Heart left ventricle (tissue), 16 donors: ENCODE results near the gene TRAPPC2B. TPM values are rescaled to one million over a fixed set of nuclear protein-coding genes. Genes with fewer than 3 reads are reported as not detected.

Source experiments
- ATAC-seq, 4 donors: fragments of 200-7000 bp; cut with Tn5 transposase; one replicate each; pipeline ENCODE4 v1.9.1; 2020 to 2022; ENCODE audit warnings: moderate library complexity in 4 of 4, mild to moderate bottlenecking in 3 of 4, moderate number of reproducible peaks in 1 of 4
- DNase-seq, 5 donors: peaks; one replicate each; pipeline ENCODE4 v3.0.0-alpha.2; 2020
- H3K27ac ChIP-seq, 12 donors: fragments of 200-600 bp; sonication (generic) in 4 of 12; one replicate each; pipeline versions ENCODE4 v1.5.0 to v1.8.0; 2016 to 2022; ENCODE audit warnings: mild to moderate bottlenecking in 2 of 12
- H3K27me3 ChIP-seq, 9 donors: fragments of 200-600 bp; sonication (generic) in 2 of 9; one replicate each; pipeline versions ENCODE4 v1.5.1 to v1.8.0; 2016 to 2022; ENCODE audit warnings: mild to moderate bottlenecking in 3 of 9
- H3K36me3 ChIP-seq, 9 donors: fragments of 200-600 bp; sonication (generic) in 2 of 9; one replicate each; pipeline versions ENCODE4 v1.5.0 to v1.8.0; 2018 to 2022; ENCODE audit warnings: mild to moderate bottlenecking in 2 of 9
- H3K4me1 ChIP-seq, 12 donors: fragments of 200-600 bp; sonication (generic) in 4 of 12; one replicate each; pipeline versions ENCODE4 v1.5.0 to v1.8.0; 2016 to 2022; ENCODE audit warnings: mild to moderate bottlenecking in 3 of 12
- H3K4me3 ChIP-seq, 12 donors: fragments of 200-600 bp; sonication (generic) in 4 of 12; one replicate each; pipeline versions ENCODE4 v1.5.0 to v1.8.0; 2017 to 2022; ENCODE audit warnings: mild to moderate bottlenecking in 9 of 12, moderate library complexity in 4 of 12
- H3K9me3 ChIP-seq, 12 donors: fragments of 200-600 bp; sonication (generic) in 4 of 12; one replicate each; pipeline versions ENCODE4 v1.5.0 to v1.8.0; 2016 to 2022; ENCODE audit warnings: mild to moderate bottlenecking in 1 of 12
- CTCF ChIP-seq, 12 donors: fragments of 200-600 bp; sonication (generic) in 4 of 12; IDR thresholded peaks; one replicate each; pipeline versions ENCODE4 v1.5.0 to v1.8.0; 2018 to 2022; ENCODE audit warnings: antibody characterized with exemption in 12 of 12, mild to moderate bottlenecking in 5 of 12
- POLR2A ChIP-seq, 2 donors: fragments of 450-650 bp; IDR thresholded peaks; one replicate each; pipeline ENCODE4 v1.6.1; 2017; ENCODE audit warnings: antibody characterized with exemption in 2 of 2, mild to moderate bottlenecking in 2 of 2, moderate library complexity in 2 of 2
- WGBS, 4 donors: extraction: QIAGEN DNeasy Blood & Tissue Kit in 2 of 4; methylation state at CpG; one replicate each; pipeline versions ENCODE4 v1.1.5 to v1.1.7; 2013 to 2018; 5-methylcytosine and 5-hydroxymethylcytosine counted together
- intact Hi-C, 10 donors: fragments of 100-400 bp; cut with DNase I; formaldehyde crosslinking; loops; one replicate each; pipeline versions ENCODE4 v1.11.1 to v1.14.2; 2022
- polyA plus RNA-seq, 2 donors: library from polyadenylated mRNA; stranded (reverse); fragments of 200-250 nt; gene quantifications; one replicate each; pipeline ENCODE4 v1.2.3, GENCODE V29; 2013
- total RNA-seq, 9 donors: library from RNA; depleted of rRNA in 2 of 9; stranded (reverse); fragments of >200 nt in 2 of 9; fragmentation: NEBNext Ultra II Directional in 3 of 9; extraction: Animal tissue kit (Norgen Biotek cat#: 25700) in 3 of 9; gene quantifications; one replicate each; pipeline versions ENCODE4 v1.1.0 to v1.2.4, GENCODE V29; 2016 to 2023
- donor health status: ischemic (EF 13 %, LVEDD 7.1; RV severe dilation, severe dysfunction).
- donor health status: healthy with polysubstance abuse.
- donor health status: DM: no; HTN: yes; CAD: no.
- donor health status: DM: no; HTN: no; CAD: no.
- donor health status: ischemic (EF 25% LVEDD 6.9; RV normal size, moderate dysfunction).
- donor health status: ischemic (EF 25% LVEDD 5.7; RV mildly dilated, moderate dysfunction).
- donor health status: healthy.
- donor health status: DM: yes; HTN: yes; CAD: no.
- donor health status: ischemic (EF 35%, LVEDD 5.7; RV mildly dilated, moderate dysfunction).
- donor health status: nonischemic (EF 11% LVEDD 7.7; RV severe dilation, severe dysfunction).
- donor health status: DM: yes; HTN: yes; CAD: no.
- donor health status: PGD.
- donor health status: ischemic (EF 29% LVEDD 5.4; RV normal size, mild dysfunction).
- donor health status: nonischemic (EF 23%, LVEDD 6.1; RV moderate dilation, normal function).

TRAPPC2B gene
- total and polyA plus RNA-seq, 11 donors: 7.4 to 35.6 (median 13.4) TPM

GRCh38 chr19:57376151-57376550, 12.8 kb downstream of the TRAPPC2B start:
- no peak for TF ChIP-seq POLR2A (IDR thresholded peaks at IDR 0.05)
- H3K4me1 ChIP-seq: no peaks in the 10 kb centered on the region
- H3K4me3 ChIP-seq: no peak overlapping the region
- intact Hi-C loops: no loop called here
- peaks cover 7 to 77% (median 56%) of the 10 kb centered on the region in 9 donors for H3K36me3 ChIP-seq
- DNase-seq: no peak
- H3K9me3 ChIP-seq: peaks cover 0 to 79% (median 20%) of the 10 kb centered on the region in 12 donors
- 90 to 98% (median 95%) methylated on average over 6 of the region's 6 CpGs for WGBS, 4 donors
- no peak overlapping the region for H3K27ac ChIP-seq
- no peaks in the 10 kb centered on the region for H3K27me3 ChIP-seq
- no peak for ATAC-seq

DNA sequence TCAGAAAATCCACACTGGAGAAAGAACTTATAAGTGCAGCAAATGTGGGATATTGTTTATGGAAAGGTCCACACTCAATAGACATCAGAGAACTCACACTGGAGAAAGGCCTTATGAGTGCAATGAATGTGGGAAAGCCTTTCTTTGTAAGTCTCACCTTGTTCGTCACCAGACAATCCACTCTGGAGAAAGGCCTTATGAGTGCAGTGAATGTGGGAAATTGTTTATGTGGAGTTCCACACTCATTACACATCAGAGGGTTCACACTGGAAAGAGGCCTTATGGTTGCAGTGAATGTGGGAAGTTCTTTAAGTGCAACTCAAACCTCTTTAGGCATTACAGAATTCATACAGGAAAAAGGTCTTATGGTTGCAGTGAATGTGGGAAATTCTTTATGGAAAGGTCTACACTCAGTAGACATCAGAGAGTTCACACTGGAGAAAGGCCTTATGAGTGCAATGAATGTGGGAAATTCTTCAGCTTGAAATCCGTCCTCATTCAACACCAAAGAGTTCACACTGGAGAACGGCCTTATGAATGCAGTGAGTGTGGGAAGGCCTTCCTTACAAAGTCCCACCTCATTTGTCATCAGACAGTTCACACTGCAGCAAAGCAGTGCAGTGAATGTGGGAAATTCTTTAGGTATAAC, 14.3 kb downstream of the TRAPPC2B start:
- 92 to 97% (median 95%) methylated on average over 3 of the region's 3 CpGs for WGBS, 4 donors
- TF ChIP-seq CTCF (IDR thresholded peaks at IDR 0.05) (no peak), POLR2A (IDR thresholded peaks at IDR 0.05) (no peak)
- H3K27me3 ChIP-seq: no peaks in the 10 kb centered on the region
- peaks cover 0 to 81% (median 20%) of the 10 kb centered on the region in 12 donors for H3K9me3 ChIP-seq
- no peak for DNase-seq
- no peaks in the 10 kb centered on the region for H3K4me1 ChIP-seq
- H3K4me3 ChIP-seq: no peak overlapping the region
- H3K36me3 ChIP-seq: peaks cover 7 to 63% (median 46%) of the 10 kb centered on the region in 9 donors
- no peak for ATAC-seq
- H3K27ac ChIP-seq: no peak overlapping the region
- intact Hi-C loops: no loop called here

DNA sequence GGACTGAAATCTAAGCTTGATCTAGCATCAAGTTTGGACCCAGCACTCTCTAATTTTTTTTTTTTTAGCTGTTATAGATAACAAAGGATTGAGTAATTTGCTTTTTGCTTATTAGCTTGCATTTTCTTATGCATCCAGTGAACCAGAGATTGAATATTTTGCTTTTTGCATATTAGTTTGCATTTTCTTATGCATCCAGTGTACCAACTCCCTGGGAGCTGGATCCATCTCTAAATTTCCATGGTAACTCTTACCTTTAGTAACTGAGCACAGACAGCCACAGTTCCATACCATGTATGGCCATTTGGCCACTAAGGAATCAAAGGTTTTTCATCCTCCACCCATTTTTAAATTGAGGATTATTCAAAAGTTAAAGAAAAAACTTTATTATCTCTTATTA, 17.6 kb downstream of the TRAPPC2B start:
- H3K9me3 ChIP-seq: peaks cover 0 to 54% (median 20%) of the 10 kb centered on the region in 12 donors

DNA sequence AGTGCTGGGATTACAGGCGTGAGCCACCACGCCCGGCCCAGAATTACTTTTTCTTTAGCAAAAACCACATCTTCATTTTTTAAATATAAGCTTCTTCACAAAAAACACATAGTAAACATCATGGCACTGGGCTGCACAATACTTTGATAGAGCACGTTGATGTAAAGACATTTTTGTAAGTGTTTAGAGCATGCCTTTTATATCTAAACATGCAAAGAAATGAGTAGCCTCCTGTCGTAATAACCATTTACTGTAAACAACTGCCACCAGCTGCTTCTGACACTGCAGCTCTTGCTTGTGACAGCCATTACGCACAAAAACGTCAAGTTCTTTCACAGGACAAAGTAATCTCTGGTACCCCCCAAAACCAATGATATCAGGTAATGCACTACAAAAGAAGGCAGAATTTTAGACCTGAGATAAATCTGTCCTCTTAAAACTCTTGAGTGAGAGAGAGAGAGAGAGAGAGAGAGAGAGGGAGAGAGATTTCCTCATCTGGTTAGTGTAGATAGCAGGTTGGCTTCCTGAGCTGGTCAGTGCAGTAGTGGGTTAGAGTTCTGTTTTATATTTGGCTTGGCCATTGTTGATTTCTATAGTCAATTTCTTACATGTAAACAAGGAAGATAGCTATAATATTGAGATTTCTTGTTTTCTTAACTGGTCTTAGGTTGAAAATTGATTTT, 19.6 kb downstream of the TRAPPC2B start:
- Histone ChIP-seq H3K4me1 (no peaks in the 10 kb centered on the region), H3K36me3 (peaks cover 0 to 11% (median 4%) of the 10 kb centered on the region in 9 donors), H3K27me3 (no peaks in the 10 kb centered on the region), H3K27ac (no peak overlapping the region), H3K9me3 (peaks cover 0 to 34% (median 6%) of the 10 kb centered on the region in 12 donors), H3K4me3 (no peak overlapping the region)
- no peak for ATAC-seq
- intact Hi-C loops: no loop called here
- DNase-seq: no peak
- TF ChIP-seq POLR2A (IDR thresholded peaks at IDR 0.05) (no peak), CTCF (IDR thresholded peaks at IDR 0.05) (no peak)
- 82 to 86% (median 85%) methylated on average over 7 of the region's 7 CpGs for WGBS, 4 donors

More for the DNA sequence above, 17.6 kb downstream of the TRAPPC2B start:
- Histone ChIP-seq H3K4me1 (no peaks in the 10 kb centered on the region), H3K27me3 (no peaks in the 10 kb centered on the region), H3K36me3 (peaks cover 4 to 31% (median 19%) of the 10 kb centered on the region in 9 donors), H3K27ac (no peak overlapping the region), H3K4me3 (no peak overlapping the region)
- DNase-seq (no peak), ATAC-seq (no peak)
- intact Hi-C loops: no loop called here
- TF ChIP-seq POLR2A (IDR thresholded peaks at IDR 0.05) (no peak), CTCF (IDR thresholded peaks at IDR 0.05) (no peak)
